K562 (cell line): ENCODE results near the gene CUTA. TPM values are rescaled to one million over a fixed set of nuclear protein-coding genes. Genes with fewer than 3 reads are reported as not detected.

Source experiments
- CBFA2T2 ChIP-seq: fragments of 450-650 bp; conservative IDR thresholded peaks from 2 replicates; pipeline ENCODE4 v1.6.1; 2017; ENCODE audit warnings: mild to moderate bottlenecking
- CHD4 ChIP-seq: fragments of 200-600 bp; sonication (generic); IDR thresholded peaks from 3 replicates; pipeline ENCODE4 v1.6.1; 2012; ENCODE audit warnings: low read depth, mild to moderate bottlenecking, mixed read lengths, low read length, inconsistent platforms; ENCODE audit not compliant: insufficient read depth, insufficient replicate concordance, poor library complexity, severe bottlenecking
- DNMT1 ChIP-seq: fragments of 450-650 bp; IDR thresholded peaks from 2 replicates; pipeline ENCODE4 v1.6.1; 2016; ENCODE audit warnings: antibody characterized with exemption, mild to moderate bottlenecking
- ERF ChIP-seq: fragments of 450-650 bp; formaldehyde crosslinking; IDR thresholded peaks from 2 replicates; pipeline ENCODE4 v1.4.0; 2020; ENCODE audit warnings: mild to moderate bottlenecking, mixed read lengths
- FOXA3 ChIP-seq, 2 experiments: fragments of 450-650 bp in 1 of 2; sonication (generic) in 1 of 2; formaldehyde crosslinking; IDR thresholded peaks in 1 of 2; conservative IDR thresholded peaks in 1 of 2; 2 replicates each; pipeline versions ENCODE4 v1.4.0 to v1.8.0; 2020 to 2022; ENCODE audit warnings: mild to moderate bottlenecking in 2 of 2, missing genetic modification reagents in 1 of 2
- FOXJ2 ChIP-seq: fragments of 200-800 bp; sonication (Bioruptor generic); IDR thresholded peaks from 2 replicates; pipeline ENCODE4 v1.6.1; 2016; ENCODE audit warnings: missing genetic modification characterization, missing compliant biosample characterization
- FUS ChIP-seq: fragments of 200-400 bp; formaldehyde crosslinking; optimal IDR thresholded peaks from 2 replicates; pipeline ENCODE3; 2017; ENCODE audit warnings: low read depth, low read length
- HEY1 ChIP-seq: fragments of 250-450 bp; sonication (Bioruptor Pico); IDR thresholded peaks from 2 replicates; pipeline ENCODE4 v1.5.0; 2020; ENCODE audit warnings: mild to moderate bottlenecking, moderate library complexity, borderline replicate concordance
- MCM5 ChIP-seq: fragments of 450-650 bp; IDR thresholded peaks from 2 replicates; pipeline ENCODE4 v1.6.1; 2016; ENCODE audit warnings: low read depth
- NFIX ChIP-seq: fragments of 250-450 bp; sonication (Bioruptor Pico); IDR thresholded peaks from 2 replicates; pipeline ENCODE4 v1.4.0; 2020; ENCODE audit warnings: low read depth, mild to moderate bottlenecking, moderate library complexity
- PHB2 ChIP-seq: fragments of 450-650 bp; IDR thresholded peaks from 2 replicates; pipeline ENCODE4 v1.6.1; 2017; ENCODE audit warnings: low read depth
- PRMT5 ChIP-seq: sonication (generic); formaldehyde crosslinking; IDR thresholded peaks from 2 replicates; pipeline ENCODE4 v1.5.0; 2020; ENCODE audit warnings: missing genetic modification reagents
- PRPF4 ChIP-seq: fragments of 200-400 bp; formaldehyde crosslinking; IDR thresholded peaks from one replicate; pipeline ENCODE4 v1.6.1; 2017; ENCODE audit warnings: low read length, low read depth, mild to moderate bottlenecking; ENCODE audit not compliant: insufficient read depth, poor library complexity, severe bottlenecking
- PURB ChIP-seq: sonication (generic); formaldehyde crosslinking; IDR thresholded peaks from 2 replicates; pipeline ENCODE4 v1.9.0; 2021; ENCODE audit warnings: low read depth, mild to moderate bottlenecking, missing genetic modification reagents
- RBM17 ChIP-seq: fragments of 200-400 bp; formaldehyde crosslinking; IDR thresholded peaks from 2 replicates; pipeline ENCODE4 v1.6.1; 2017; ENCODE audit warnings: low read depth, mild to moderate bottlenecking, low read length, borderline replicate concordance
- SIN3B ChIP-seq: fragments of 450-650 bp; IDR thresholded peaks from 2 replicates; pipeline ENCODE4 v1.6.1; 2017; ENCODE audit warnings: low read depth, mild to moderate bottlenecking, moderate library complexity
- TSC22D4 ChIP-seq: fragments of 450-650 bp; IDR thresholded peaks from 2 replicates; pipeline ENCODE4 v1.6.1; 2016; ENCODE audit warnings: missing genetic modification characterization, missing biosample characterization, control low read depth
- ZBTB7A ChIP-seq: IDR thresholded peaks from 2 replicates; pipeline ENCODE4 v1.6.1; 2011; ENCODE audit warnings: low read depth, mild to moderate bottlenecking, low read length, moderate library complexity, borderline replicate concordance; ENCODE audit not compliant: control insufficient read depth
- ZEB2 ChIP-seq: fragments of 450-650 bp; IDR thresholded peaks from 2 replicates; pipeline ENCODE4 v1.6.1; 2016
- ZNF384 ChIP-seq: IDR thresholded peaks from 2 replicates; pipeline ENCODE4 v1.6.1; 2012; ENCODE audit warnings: low read depth, low read length, improper control_type of control experiment
- ZNF449 ChIP-seq: fragments of 250-450 bp; sonication (Bioruptor Pico); IDR thresholded peaks from 2 replicates; pipeline ENCODE4 v1.8.0; 2022; ENCODE audit warnings: moderate library complexity, mild to moderate bottlenecking, inconsistent platforms
- ZNF655 ChIP-seq: fragments of 250-450 bp; sonication (Bioruptor Pico); IDR thresholded peaks from 2 replicates; pipeline ENCODE4 v1.5.0; 2021
- ZNF766 ChIP-seq: fragments of 200-800 bp; sonication (Bioruptor generic); conservative IDR thresholded peaks from 2 replicates; pipeline ENCODE4 v1.6.1; 2016; ENCODE audit warnings: missing genetic modification characterization, missing compliant biosample characterization
- ZNF778 ChIP-seq: fragments of 450-650 bp; formaldehyde crosslinking; IDR thresholded peaks from 2 replicates; pipeline ENCODE4 v1.4.0; 2020; ENCODE audit warnings: mild to moderate bottlenecking, moderate library complexity
- polyA plus RNA-seq, 8 experiments: library from polyadenylated mRNA; depleted of rRNA in 4 of 8; stranded (reverse) in 5 of 8; unstranded in 3 of 8; fragments of >200 nt; fragmentation: Nextera tagmentation in 2 of 8; fragmentation: Illumina TruSeq in 1 of 8; extraction: Ambion mirVana in 2 of 8; extraction: Trizol in 1 of 8; gene quantifications; 2 replicates each; pipeline versions ENCODE4 v1.2.1 to v1.2.3, GENCODE V29; 2011 to 2014; ENCODE audit warnings: inconsistent platforms in 1 of 8, missing spikeins in 1 of 8
- total RNA-seq, 7 experiments: library from RNA; depleted of rRNA in 6 of 7; stranded (reverse); fragments of >200 nt in 6 of 7; fragmentation: Illumina TruSeq in 2 of 7; extraction: Trizol in 2 of 7; gene quantifications; 2 replicates each; pipeline versions ENCODE4 v1.2.1 to v1.2.3, GENCODE V29; 2011 to 2021; ENCODE audit warnings: low replicate concordance in 1 of 7
- TF ChIP-seq, protein P1 (sequence below): sonication (generic); formaldehyde crosslinking; IDR thresholded peaks from 2 replicates; pipeline ENCODE4 v1.8.0; 2022; ENCODE audit warnings: mild to moderate bottlenecking, missing genetic modification reagents

The CUTA gene
- total and polyA plus RNA-seq, 9 of the 15 experiments (the other 6 are each of a cell fraction or from before 2014, with no cell fraction given), result 166 to 682 (median 310) TPM

- TF ChIP-seq, protein P1, sequence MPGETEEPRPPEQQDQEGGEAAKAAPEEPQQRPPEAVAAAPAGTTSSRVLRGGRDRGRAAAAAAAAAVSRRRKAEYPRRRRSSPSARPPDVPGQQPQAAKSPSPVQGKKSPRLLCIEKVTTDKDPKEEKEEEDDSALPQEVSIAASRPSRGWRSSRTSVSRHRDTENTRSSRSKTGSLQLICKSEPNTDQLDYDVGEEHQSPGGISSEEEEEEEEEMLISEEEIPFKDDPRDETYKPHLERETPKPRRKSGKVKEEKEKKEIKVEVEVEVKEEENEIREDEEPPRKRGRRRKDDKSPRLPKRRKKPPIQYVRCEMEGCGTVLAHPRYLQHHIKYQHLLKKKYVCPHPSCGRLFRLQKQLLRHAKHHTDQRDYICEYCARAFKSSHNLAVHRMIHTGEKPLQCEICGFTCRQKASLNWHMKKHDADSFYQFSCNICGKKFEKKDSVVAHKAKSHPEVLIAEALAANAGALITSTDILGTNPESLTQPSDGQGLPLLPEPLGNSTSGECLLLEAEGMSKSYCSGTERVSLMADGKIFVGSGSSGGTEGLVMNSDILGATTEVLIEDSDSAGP (CRISPR knock-in tag), result no peak
- TF ChIP-seq FOXJ2 (tag) (no peak), MCM5 (no peak), PRPF4 (no peak), CHD4 (no peak), HEY1 (CRISPR knock-in tag) (no peak), NFIX (CRISPR knock-in tag) (no peak), SIN3B (peak; percentile 48), DNMT1 (no peak), ZEB2 (peak; percentile 94), ZBTB7A (no peak), TSC22D4 (tag) (no peak), ZNF655 (CRISPR knock-in tag) (no peak), FUS (no peak), PURB (no peak), RBM17 (no peak), FOXA3 (CRISPR knock-in tag; conservative IDR thresholded peaks at IDR 0.05 in 1 of 2, IDR thresholded peaks at IDR 0.05 in 1 of 2) (no peak), PRMT5 (CRISPR knock-in tag) (no peak), CBFA2T2 (peak; percentile 46), ZNF778 (CRISPR knock-in tag) (no peak), ZNF384 (no peak), PHB2 (no peak), ERF (CRISPR knock-in tag) (no peak), ZNF449 (CRISPR knock-in tag) (no peak), ZNF766 (CRISPR knock-in tag) (no peak)
These were observed 2.8 kb upstream of the CUTA start (continued) for GRCh38 chr6:33420491-33421343.
